Inflammatory macrophage treated with lipopolysaccharide for 4 hours (primary cell): ENCODE data around the gene CTNNBL1.
"Not testable (repeated sequence)": the region's sequence is repeated elsewhere in the genome, so short reads cannot be mapped to it uniquely, and the experiment has no call there.

ENCODE experiments used
- DNase-seq: peaks from one replicate; pipeline ENCODE4 v3.0.0-alpha.2; 2020

The CTNNBL1 gene

GRCh38 chr20:37680420-37680819 lies 13.4 kb upstream of the CTNNBL1 start:
- peak; percentile 85 for DNase-seq

GRCh38 chr20:37681384-37682112 lies 12.3 kb upstream of the CTNNBL1 start:
- no peak for DNase-seq

- not testable (repeated sequence) for DNase-seq
Observed at GRCh38 chr20:37683146-37683545, 10.7 kb upstream of the CTNNBL1 start.

- peak; percentile 78 for DNase-seq
Observed at GRCh38 chr20:37686762-37687477, 6.9 kb upstream of the CTNNBL1 start.

GRCh38 chr20:37687478-37687805 lies 6.4 kb upstream of the CTNNBL1 start:
- DNase-seq: no peak

- no peak for DNase-seq
Observed at GRCh38 chr20:37688093-37688492, 5.7 kb upstream of the CTNNBL1 start.

- DNase-seq: no peak
Observed at GRCh38 chr20:37690626-37691369, 3.0 kb upstream of the CTNNBL1 start.

- DNase-seq: no peak
Observed at GRCh38 chr20:37692459-37693166, 1.2 kb upstream of the CTNNBL1 start.

GRCh38 chr20:37693242-37693634 lies 592 bp upstream of the CTNNBL1 start:
- no peak for DNase-seq

GRCh38 chr20:37695684-37696342 lies 2.0 kb downstream of the CTNNBL1 start:
- no peak for DNase-seq

GRCh38 chr20:37697314-37697713 lies 3.5 kb downstream of the CTNNBL1 start:
- peak; percentile 91 for DNase-seq

- no peak for DNase-seq
Observed at GRCh38 chr20:37699202-37699601, 5.4 kb downstream of the CTNNBL1 start.

GRCh38 chr20:37700301-37700700 lies 6.5 kb downstream of the CTNNBL1 start:
- DNase-seq: no peak

GRCh38 chr20:37701676-37702075 lies 7.8 kb downstream of the CTNNBL1 start:
- DNase-seq: peak; percentile 78

GRCh38 chr20:37702403-37703034 lies 8.7 kb downstream of the CTNNBL1 start:
- DNase-seq: no peak

GRCh38 chr20:37703035-37703845 lies 9.4 kb downstream of the CTNNBL1 start:
- DNase-seq: no peak

GRCh38 chr20:37704955-37705354 lies 11.1 kb downstream of the CTNNBL1 start:
- no peak for DNase-seq

GRCh38 chr20:37706298-37706697 lies 12.5 kb downstream of the CTNNBL1 start:
- no peak for DNase-seq

GRCh38 chr20:37711001-37711400 lies 17.2 kb downstream of the CTNNBL1 start:
- peak; percentile 14 for DNase-seq

GRCh38 chr20:37711994-37712964 lies 18.4 kb downstream of the CTNNBL1 start:
- DNase-seq: no peak
